Neural progenitor cell (in vitro differentiated cells): Measurements from ENCODE around the gene ELFN1. TPM values are rescaled to one million over a fixed set of nuclear protein-coding genes. Genes with fewer than 3 reads are reported as not detected.

Experiments used
- DNase-seq: peaks from one replicate; pipeline ENCODE4 v3.0.0-alpha.2; 2016; ENCODE audit warnings: low spot score
- H2AFZ ChIP-seq: fragments of 200-600 bp; sonication (generic); replicated peaks from 2 replicates; pipeline ENCODE4 v1.6.1; 2016; ENCODE audit warnings: antibody characterized with exemption
- H3F3A ChIP-seq: fragments of 200-600 bp; sonication (generic); 2 replicates; pipeline ENCODE4 v1.6.1; 2016; ENCODE audit warnings: antibody characterized with exemption, low read depth
- H3K27ac ChIP-seq: fragments of 200-600 bp; sonication (generic); 2 replicates; pipeline ENCODE4 v1.5.1; 2016; ENCODE audit warnings: mild to moderate bottlenecking
- H3K27me3 ChIP-seq: fragments of 200-600 bp; sonication (generic); 2 replicates; pipeline ENCODE4 v1.6.1; 2016; ENCODE audit warnings: mild to moderate bottlenecking, moderate library complexity
- H3K36me3 ChIP-seq: fragments of 200-600 bp; sonication (generic); 2 replicates; pipeline ENCODE4 v1.5.1; 2016
- H3K4me1 ChIP-seq: fragments of 200-600 bp; sonication (generic); 2 replicates; pipeline ENCODE4 v1.6.1; 2016; ENCODE audit warnings: mixed run types
- H3K4me2 ChIP-seq: fragments of 200-600 bp; sonication (generic); 2 replicates; pipeline ENCODE4 v1.6.1; 2016
- H3K4me3 ChIP-seq: fragments of 200-600 bp; sonication (generic); 2 replicates; pipeline ENCODE4 v1.5.1; 2016
- H3K79me2 ChIP-seq: fragments of 200-600 bp; sonication (generic); 2 replicates; pipeline ENCODE4 v1.6.1; 2016; ENCODE audit warnings: low read depth
- H3K9ac ChIP-seq: fragments of 200-600 bp; sonication (generic); 2 replicates; pipeline ENCODE4 v1.6.1; 2016
- H3K9me3 ChIP-seq: fragments of 200-600 bp; sonication (generic); 2 replicates; pipeline ENCODE4 v1.5.1; 2016; ENCODE audit warnings: low read depth
- H4K20me1 ChIP-seq: fragments of 200-600 bp; sonication (generic); 2 replicates; pipeline ENCODE4 v1.6.1; 2016; ENCODE audit warnings: low read depth
- H3K27ac Mint-ChIP-seq: 3 replicates; pipeline ENCODE4 v1.8.0; 2021; ENCODE audit warnings: mixed read lengths
- H3K27me3 Mint-ChIP-seq: 2 replicates; pipeline ENCODE4 v1.8.0; 2022; ENCODE audit warnings: low read depth, mild to moderate bottlenecking, inconsistent platforms, moderate library complexity, mixed read lengths; ENCODE audit not compliant: insufficient read depth
- H3K36me3 Mint-ChIP-seq: 3 replicates; pipeline ENCODE4 v1.8.0; 2021; ENCODE audit warnings: mixed read lengths
- H3K4me1 Mint-ChIP-seq: 3 replicates; pipeline ENCODE4 v1.8.0; 2021; ENCODE audit warnings: mixed read lengths
- H3K4me3 Mint-ChIP-seq: 3 replicates; pipeline ENCODE4 v1.8.0; 2021; ENCODE audit warnings: mild to moderate bottlenecking, moderate library complexity, mixed read lengths
- H3K9me3 Mint-ChIP-seq: 3 replicates; pipeline ENCODE4 v1.8.0; 2020; ENCODE audit warnings: mixed read lengths
- CTCF ChIP-seq: fragments of 200-600 bp; sonication (generic); IDR thresholded peaks from 2 replicates; pipeline ENCODE4 v1.5.1; 2017; ENCODE audit warnings: antibody characterized with exemption, mild to moderate bottlenecking
- EZH2 ChIP-seq: fragments of 200-600 bp; sonication (generic); IDR thresholded peaks from 2 replicates; pipeline ENCODE4 v1.6.1; 2017; ENCODE audit warnings: antibody characterized with exemption, mild to moderate bottlenecking, moderate library complexity
- EZH2phosphoT487 ChIP-seq: fragments of 200-600 bp; sonication (generic); IDR thresholded peaks from 2 replicates; pipeline ENCODE4 v1.6.1; 2017; ENCODE audit warnings: antibody characterized with exemption
- total RNA-seq: library from RNA; depleted of rRNA; stranded (reverse); fragments of >200 nt; gene quantifications from 2 replicates; pipeline ENCODE4 v1.2.3, GENCODE V29; 2015; ENCODE audit warnings: low replicate concordance

ELFN1 gene
- total RNA-seq, 1 donor from 2014 or later = 2.2 TPM

- no peak for TF ChIP-seq CTCF
- no peak for TF ChIP-seq EZH2phosphoT487
- TF ChIP-seq EZH2 = no peak
- no peaks in the 10 kb centered on the region for H3K36me3 ChIP-seq
- H3F3A ChIP-seq = no peaks in the 10 kb centered on the region
- H3K4me1 Mint-ChIP-seq = peaks cover 6% of the 10 kb centered on the region
- H3K27me3 Mint-ChIP-seq = peaks cover 25% of the 10 kb centered on the region
- H3K9me3 Mint-ChIP-seq = no peaks in the 10 kb centered on the region
- H3K4me3 Mint-ChIP-seq = no peak overlapping the region
- no peak overlapping the region for H3K4me3 ChIP-seq
- H3K27me3 ChIP-seq = peaks cover 30% of the 10 kb centered on the region
- H3K9ac ChIP-seq = no peak overlapping the region
- H3K4me2 ChIP-seq = no peak overlapping the region
- H3K36me3 Mint-ChIP-seq = no peaks in the 10 kb centered on the region
- no peaks in the 10 kb centered on the region for H3K79me2 ChIP-seq
- H2AFZ ChIP-seq = no peak overlapping the region
- H4K20me1 ChIP-seq = no peaks in the 10 kb centered on the region
- H3K27ac Mint-ChIP-seq = no peak overlapping the region
- DNase-seq = no peak
- no peak overlapping the region for H3K27ac ChIP-seq
- H3K9me3 ChIP-seq = no peaks in the 10 kb centered on the region
- H3K4me1 ChIP-seq = no peaks in the 10 kb centered on the region
These were observed 82.0 kb downstream of the ELFN1 start for GRCh38 chr7:1752111-1752510.

GRCh38 chr7:1752771-1753563, 82.9 kb downstream of the ELFN1 start:
- no peak for DNase-seq

GRCh38 chr7:1753564-1753867, 83.4 kb downstream of the ELFN1 start:
- Histone ChIP-seq H4K20me1 (no peaks in the 10 kb centered on the region), H3K4me3 (no peak overlapping the region), H3K27me3 (peaks cover 42% of the 10 kb centered on the region), H3K36me3 (no peaks in the 10 kb centered on the region), H3K4me1 (no peaks in the 10 kb centered on the region), H3K9ac (no peak overlapping the region), H2AFZ (no peak overlapping the region), H3K4me2 (no peak overlapping the region), H3K9me3 (no peaks in the 10 kb centered on the region), H3K27ac (no peak overlapping the region), H3K79me2 (no peaks in the 10 kb centered on the region), H3F3A (no peaks in the 10 kb centered on the region)
- DNase-seq = no peak
- Mint-ChIP-seq H3K9me3 (no peaks in the 10 kb centered on the region), H3K4me3 (no peak overlapping the region), H3K4me1 (no peaks in the 10 kb centered on the region), H3K27me3 (peaks cover 29% of the 10 kb centered on the region), H3K27ac (no peak overlapping the region), H3K36me3 (no peaks in the 10 kb centered on the region)
- no peak for TF ChIP-seq EZH2
- no peak for TF ChIP-seq CTCF
- TF ChIP-seq EZH2phosphoT487 = no peak

More at GRCh38 chr7:1752771-1753563, 82.9 kb downstream of the ELFN1 start:
- Histone ChIP-seq H3K9ac (no peak overlapping the region), H3K27me3 (peaks cover 39% of the 10 kb centered on the region), H3F3A (no peaks in the 10 kb centered on the region), H2AFZ (no peak overlapping the region), H3K27ac (no peak overlapping the region), H3K4me2 (no peak overlapping the region), H3K9me3 (no peaks in the 10 kb centered on the region), H3K79me2 (no peaks in the 10 kb centered on the region), H3K36me3 (no peaks in the 10 kb centered on the region), H3K4me1 (no peaks in the 10 kb centered on the region), H4K20me1 (no peaks in the 10 kb centered on the region), H3K4me3 (no peak overlapping the region)
- Mint-ChIP-seq H3K27ac (no peak overlapping the region), H3K9me3 (no peaks in the 10 kb centered on the region), H3K4me1 (peaks cover 3% of the 10 kb centered on the region), H3K36me3 (no peaks in the 10 kb centered on the region), H3K27me3 (peaks cover 29% of the 10 kb centered on the region), H3K4me3 (no peak overlapping the region)
- no peak for TF ChIP-seq CTCF
- no peak for TF ChIP-seq EZH2phosphoT487
- no peak for TF ChIP-seq EZH2
